Testis (tissue), 2 donors: ENCODE measurements around the gene SMAD6.

Experiments
- POLR2A ChIP-seq: fragments of 450-650 bp; IDR thresholded peaks from one replicate; pipeline ENCODE4 v1.6.1; 2017; ENCODE audit warnings: antibody characterized with exemption, mild to moderate bottlenecking, moderate library complexity
- TF ChIP-seq, protein P1 (sequence below), 3 experiments: fragments of 450-650 bp in 2 of 3; fragments of 200-600 bp in 1 of 3; sonication (generic) in 1 of 3; IDR thresholded peaks; one replicate each; pipeline ENCODE4 v1.5.1; 2016 to 2019; ENCODE audit warnings: antibody characterized with exemption in 3 of 3, mild to moderate bottlenecking in 2 of 3, moderate library complexity in 1 of 3

- TF ChIP-seq, protein P1, sequence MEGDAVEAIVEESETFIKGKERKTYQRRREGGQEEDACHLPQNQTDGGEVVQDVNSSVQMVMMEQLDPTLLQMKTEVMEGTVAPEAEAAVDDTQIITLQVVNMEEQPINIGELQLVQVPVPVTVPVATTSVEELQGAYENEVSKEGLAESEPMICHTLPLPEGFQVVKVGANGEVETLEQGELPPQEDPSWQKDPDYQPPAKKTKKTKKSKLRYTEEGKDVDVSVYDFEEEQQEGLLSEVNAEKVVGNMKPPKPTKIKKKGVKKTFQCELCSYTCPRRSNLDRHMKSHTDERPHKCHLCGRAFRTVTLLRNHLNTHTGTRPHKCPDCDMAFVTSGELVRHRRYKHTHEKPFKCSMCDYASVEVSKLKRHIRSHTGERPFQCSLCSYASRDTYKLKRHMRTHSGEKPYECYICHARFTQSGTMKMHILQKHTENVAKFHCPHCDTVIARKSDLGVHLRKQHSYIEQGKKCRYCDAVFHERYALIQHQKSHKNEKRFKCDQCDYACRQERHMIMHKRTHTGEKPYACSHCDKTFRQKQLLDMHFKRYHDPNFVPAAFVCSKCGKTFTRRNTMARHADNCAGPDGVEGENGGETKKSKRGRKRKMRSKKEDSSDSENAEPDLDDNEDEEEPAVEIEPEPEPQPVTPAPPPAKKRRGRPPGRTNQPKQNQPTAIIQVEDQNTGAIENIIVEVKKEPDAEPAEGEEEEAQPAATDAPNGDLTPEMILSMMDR (IDR thresholded peaks at IDR 0.05): no peak
- TF ChIP-seq POLR2A: no peak
These were observed 38.8 kb downstream of the SMAD6 start for GRCh38 chr15:66740802-66741201.
